Stimulated activated CD4-positive, alpha-beta T cell treated with anti-CD3 and anti-CD28 coated beads, Interleukin-4, amount 100 ng/mL, for 4 hours (primary cell): ENCODE data around the gene ENTPD2.
"Not testable (repeated sequence)": the region's sequence is repeated elsewhere in the genome, so short reads cannot be mapped to it uniquely, and the experiment has no call there.

Source experiments
- DNase-seq, 2 experiments: peaks; one replicate each; pipeline ENCODE4 v3.0.0-alpha.2; 2020

The ENTPD2 gene

DNA sequence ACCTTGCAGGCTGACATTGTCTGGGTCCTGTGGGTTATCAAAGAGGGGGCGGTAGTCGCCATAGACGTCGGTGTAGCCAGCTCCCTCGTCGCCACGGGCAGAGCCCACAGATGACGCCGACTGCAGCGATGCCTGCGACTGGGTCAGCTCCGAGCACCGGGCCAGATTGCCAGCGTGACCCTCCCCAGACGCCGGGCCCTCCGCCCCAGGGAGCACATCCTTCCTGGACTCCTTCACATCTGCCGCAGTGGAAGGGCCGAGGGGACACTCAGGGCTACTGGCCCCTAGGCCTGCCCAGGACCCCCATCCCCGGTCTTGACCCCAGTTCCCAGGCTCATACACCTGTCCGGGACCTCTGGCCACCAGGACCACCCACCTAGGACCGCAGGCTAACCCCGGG lies 39.7 kb downstream of the ENTPD2 start:
- no peak for DNase-seq

DNA sequence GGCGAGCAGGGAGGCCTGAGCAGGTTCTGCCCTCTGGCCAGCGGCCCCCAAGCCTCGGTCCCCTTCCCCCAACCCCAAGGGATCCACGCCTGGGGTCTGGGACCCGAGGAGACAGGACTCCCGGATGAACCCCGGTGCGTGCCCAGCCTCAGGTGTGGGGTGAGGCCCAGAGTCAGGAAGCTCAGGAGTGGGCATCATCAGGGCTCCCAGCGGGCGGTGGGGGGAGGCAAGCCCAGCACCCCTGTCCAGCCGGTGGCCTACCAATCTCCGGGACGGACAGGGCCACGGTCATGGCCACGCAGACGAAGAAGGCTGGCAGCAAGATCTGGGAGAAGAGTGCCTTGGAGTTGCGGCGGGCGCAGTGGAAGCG lies 40.3 kb downstream of the ENTPD2 start:
- DNase-seq = no peak

DNA sequence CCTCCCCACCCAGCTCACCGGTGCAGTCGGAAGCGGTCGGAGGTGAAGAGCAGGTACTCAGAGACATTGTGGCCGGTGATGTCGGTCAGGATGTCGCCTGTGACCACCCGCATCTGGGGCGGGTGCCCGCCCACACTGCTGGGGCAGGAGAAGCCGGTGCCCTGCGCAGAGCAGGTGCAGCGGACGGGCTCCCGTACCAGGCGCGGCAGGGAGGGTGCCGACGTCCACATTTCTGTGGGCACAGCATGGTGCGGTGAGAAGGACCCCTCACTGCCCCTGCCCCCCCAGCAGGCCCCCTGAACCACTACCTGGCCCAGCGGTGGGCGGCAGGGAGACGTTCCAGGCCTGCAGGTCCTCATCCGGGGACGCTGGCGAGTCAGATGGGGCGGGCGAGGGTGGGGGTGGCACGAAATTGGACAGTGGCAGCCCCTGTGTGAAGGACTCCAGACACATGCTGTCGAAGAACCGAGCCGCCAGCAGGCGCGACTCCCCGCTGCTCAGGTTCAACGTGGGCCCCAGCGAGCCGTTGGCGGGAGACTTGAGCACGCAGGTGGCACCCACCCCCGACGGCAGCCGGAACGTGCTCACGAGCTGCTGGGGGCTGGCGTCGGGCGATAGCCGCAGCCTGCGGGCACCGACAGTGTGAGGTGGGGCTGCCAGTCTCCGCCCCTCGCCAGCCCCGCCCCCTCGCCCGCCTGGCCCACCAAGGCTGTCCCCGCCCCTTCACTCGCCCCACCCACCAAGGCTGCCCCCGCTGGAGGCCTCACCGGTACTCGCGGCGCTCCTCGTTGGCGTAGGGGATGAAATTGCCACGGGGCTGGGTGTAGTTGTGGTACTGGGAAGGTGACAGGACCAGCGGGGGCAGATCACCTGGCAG lies 40.9 kb downstream of the ENTPD2 start:
- no peak for DNase-seq

DNA sequence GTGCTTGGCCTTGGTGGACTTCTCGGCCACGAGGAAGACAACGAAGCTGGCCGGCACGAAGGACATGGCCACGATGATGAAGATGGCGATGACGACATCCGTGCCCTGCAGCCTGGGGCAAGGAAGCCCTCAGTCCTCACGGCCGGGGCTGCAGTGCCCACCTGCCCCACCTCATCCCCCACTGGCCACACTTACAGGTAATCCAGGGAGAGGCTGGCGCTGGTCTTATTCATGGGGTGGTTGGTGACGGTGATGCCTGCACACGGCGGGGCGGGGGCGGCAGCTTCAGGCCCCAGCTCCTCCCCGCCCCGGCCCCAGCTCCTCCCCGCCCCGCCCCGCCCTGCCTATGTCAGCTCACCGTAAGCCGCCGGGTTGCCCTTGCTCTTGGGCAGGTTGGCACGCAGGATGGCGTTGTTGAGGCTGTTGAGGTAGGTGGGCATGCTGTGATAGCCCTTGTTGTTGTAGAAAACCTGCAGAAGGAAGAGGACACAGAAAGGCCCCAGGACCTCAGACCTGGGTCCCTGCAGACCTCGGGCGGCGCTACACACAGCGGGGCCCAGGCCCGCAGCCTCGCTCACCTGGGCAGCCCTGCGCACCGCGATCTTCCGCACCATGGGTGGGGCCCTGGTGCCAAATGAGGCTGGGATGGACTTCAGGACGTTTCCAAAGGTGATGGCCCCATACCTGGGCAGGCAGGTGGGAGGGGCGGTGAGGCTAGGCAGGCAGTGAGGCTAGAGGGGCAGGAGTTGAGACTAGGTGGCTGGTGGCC lies 41.8 kb downstream of the ENTPD2 start:
- no peak for DNase-seq

DNA sequence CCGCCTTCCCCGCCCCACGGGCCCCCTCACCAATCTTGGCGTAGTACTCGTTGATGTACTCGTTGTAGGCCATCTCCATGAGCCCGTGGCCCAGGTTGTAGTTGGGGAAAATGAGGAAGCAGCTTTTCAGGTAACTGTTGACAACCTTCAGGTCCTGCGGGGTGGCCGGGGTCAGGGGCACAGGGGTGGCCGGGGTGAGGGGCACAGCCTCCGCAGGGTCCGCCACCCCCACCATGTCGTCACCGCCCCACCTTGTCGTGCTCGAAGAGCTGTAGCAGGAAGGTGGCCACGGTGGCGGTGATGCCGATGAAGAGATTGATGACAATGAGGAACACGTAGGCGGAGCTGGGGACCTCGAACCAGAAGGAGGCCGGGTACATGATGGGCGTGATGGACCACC lies 42.7 kb downstream of the ENTPD2 start:
- DNase-seq = no peak

DNA sequence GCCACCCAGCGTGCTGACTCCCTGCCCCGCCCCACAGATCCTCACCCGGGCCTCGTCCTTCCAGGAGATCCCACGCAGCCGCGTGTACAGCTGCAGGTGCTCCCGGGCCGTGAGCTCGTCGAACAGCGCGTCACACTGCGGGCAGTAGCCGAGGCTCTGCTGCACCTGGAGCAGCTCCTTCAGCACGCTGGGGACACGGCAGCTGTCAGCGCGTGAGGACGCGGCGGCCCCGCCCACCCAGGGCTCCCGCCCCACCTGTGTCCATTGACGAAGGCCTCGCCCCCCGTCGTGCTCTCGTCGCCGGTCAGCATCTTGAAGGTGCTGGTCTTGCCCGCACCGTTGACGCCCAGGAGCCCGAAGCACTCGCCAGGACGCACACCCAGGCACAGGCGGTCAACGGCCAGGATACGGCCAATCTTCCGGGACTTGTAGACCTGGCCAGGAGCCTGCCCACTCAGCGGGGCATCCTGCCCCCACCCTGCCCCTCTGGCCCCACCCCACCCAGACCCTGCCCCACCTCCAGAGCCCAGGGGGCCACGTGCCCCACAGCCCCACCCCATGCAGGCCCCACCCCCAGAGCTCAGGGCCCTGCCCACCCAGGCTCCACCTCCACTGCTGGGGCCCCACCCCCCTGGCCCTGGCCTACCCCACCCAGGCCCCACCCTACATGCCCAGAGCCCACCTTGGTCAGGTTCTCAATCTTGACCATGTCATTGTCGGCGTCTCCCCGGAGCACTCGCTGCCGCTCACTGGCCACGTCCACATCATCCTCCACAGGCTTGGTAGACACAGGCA lies 43.7 kb downstream of the ENTPD2 start:
- no peak for DNase-seq

DNA sequence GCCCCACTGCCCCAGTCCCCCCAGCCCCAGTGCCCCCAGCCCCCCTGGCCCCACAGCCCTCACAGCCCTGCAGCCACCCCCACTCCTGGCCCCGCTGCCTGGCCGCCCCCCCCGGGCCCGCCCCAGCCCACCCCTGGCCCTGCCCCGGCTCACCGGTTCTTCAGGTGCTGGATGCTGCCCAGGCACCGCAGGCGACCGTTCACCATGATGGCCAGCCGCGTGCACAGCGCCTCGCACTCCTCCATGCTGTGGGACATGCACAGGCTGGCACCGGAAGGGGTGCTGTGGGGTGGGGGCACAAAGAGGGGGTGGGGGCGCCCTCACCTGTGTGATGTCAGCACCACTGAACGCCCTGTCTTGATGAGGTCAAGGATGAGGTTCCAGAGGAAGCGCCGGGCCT lies 44.6 kb downstream of the ENTPD2 start:
- DNase-seq = no peak

DNA sequence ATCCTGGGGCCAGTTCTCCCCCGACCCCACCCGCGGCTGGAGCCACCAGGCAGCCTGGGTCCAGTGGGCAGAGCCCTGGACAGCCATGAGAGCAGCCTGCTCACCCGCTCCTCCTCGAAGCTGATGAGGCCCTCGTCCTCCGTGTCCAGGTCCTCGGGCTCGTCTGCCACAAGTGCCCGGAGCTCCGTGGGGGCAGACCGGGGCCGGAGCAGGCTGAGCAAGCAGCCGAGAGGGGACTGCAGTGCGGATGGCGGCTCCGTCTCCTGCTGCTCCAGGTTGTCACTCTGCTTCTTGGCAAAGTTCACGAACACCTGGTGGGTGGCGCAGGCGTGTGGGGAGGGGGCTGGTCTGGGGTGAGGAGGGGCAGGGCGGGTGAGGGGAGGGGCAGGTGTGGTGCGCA lies 45.5 kb downstream of the ENTPD2 start:
- no peak for DNase-seq

DNA sequence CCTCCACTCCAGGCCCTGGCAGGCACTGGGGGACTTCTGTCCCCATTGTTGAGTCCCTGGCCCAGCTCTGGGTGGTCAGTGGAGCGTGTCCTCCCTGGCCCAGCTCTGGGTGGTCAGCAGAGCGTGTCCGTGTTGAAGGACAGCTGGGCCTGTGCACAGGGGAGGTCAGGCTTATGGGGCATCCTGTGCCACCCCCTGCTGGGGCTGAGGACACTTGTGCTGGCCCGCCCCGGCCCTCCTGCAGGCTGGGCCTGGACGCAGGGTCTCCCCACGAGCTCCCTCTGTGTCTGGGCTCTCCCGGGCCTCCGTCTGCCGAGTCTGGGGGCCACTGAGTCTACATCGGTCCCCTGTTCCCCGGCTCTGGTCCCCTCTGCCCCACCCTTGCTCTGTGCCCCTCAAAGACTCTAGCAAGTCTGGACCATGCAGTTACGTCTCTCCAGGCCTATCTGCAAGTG lies 46.0 kb downstream of the ENTPD2 start:
- DNase-seq = no peak

DNA sequence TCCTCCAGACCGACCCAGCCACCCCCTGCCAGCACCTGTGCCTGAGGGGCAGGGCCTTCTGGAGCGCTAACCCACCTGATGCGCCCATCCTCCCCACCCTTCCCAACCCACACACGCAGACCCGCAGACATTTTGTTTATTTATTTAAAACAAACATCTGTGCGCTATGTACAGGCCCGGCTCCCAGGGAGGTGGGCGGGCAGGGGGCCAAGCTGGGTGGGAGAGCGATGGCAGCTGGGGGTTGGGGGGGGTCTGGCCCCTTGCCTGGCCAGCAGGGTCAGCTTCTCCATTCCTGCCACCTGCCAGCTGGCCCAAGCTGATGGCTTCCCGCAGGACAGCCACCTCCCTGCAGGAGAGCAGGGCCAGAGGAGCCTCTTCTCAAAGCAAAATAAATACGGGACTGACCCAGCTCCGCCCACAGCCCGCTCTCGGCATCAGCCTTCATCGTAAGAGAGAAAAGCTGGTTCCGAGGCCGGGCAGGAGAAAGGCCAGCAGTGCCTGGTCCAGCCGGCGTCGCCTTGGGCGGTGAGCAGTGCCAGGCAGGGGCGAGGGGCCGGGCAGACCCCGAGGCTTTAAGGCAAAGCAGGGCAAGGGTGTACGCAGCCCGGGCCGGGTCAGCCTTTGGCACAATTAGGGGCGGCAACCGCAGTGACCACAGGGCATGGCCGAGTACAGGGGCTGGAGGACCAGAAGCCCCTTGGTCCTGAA lies 46.6 kb downstream of the ENTPD2 start:
- DNase-seq = no peak

DNA sequence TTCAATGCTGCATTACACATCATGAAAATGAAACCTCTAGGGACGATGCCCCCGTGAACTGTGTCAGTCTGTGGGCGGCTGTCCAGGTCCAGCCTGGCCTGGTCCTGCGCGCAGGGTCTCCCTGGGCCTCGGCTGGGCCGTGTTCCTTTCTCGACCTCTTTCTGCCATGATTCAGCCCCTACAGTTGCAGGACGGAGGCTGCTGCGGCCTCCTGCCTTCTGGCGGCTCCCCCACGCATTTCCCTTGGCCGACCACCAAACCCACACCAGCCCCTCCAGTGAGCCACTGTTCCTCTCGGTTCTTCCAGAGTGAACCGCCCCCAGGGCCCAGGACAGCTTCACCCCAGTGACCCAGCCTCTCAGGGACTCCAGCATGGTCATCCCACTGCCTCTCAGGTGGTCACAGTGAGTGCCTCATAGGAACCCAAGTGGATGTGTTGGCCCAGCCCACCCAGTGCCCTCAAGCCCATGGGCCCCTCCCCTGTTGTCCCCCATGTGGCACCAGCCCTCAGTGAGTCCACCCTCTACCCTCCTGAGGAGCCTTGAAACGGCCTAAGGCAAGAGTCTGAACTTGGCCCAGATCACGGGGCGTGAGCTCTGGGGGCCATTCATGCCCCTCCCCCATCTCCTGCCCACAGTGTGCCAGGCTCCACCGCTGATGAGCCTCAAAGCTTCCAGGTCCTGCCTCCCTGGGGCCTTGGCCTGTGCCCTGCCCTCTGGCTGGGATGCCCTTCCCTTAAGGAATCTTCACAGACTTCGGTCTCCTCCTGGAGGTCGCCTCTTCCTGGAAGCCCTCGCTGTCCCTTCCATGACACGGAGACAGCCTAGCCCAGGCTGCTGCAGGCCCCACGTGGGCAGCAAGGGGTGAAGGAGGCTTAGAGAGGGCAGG lies 47.5 kb downstream of the ENTPD2 start:
- no peak for DNase-seq

DNA sequence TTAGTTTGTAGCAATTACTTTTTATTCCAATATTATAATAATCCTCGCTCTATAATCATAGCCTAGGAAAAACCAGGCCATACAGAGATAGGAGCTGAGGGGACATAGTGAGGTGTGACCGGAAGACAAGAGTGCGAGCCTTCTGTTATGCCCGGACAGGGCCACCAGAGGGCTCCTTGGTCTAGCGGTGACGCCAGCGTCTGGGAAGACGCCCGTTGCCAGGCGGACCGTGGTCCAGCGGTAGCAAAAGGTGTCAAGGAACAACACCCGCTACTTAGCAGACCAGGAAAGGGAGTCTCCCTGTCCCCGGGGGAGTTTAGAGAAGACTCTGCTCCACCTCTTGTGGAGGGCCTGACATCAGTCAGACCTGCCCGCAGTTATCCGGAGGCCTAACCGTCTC lies 49.6 kb downstream of the ENTPD2 start:
- DNase-seq = not testable (repeated sequence)

DNA sequence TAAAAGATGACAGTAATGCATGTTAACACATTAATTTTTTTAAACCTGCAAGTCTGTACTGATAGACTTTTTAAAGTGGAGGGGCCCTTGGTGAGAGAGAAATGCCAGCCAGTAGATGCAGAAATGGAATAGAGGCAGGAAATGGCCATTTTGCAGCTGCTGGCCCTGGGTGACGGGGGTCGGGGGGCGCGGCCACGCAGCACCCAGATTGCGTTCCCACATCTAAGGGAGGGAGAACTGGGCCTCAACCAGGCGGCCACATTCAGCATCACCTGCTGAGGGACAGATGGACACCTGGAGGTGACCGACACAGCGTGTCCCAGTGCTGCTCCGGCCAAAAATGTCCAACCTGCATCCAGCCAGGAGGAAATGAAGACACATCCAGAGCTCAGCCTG lies 51.2 kb downstream of the ENTPD2 start:
- DNase-seq = no peak

DNA sequence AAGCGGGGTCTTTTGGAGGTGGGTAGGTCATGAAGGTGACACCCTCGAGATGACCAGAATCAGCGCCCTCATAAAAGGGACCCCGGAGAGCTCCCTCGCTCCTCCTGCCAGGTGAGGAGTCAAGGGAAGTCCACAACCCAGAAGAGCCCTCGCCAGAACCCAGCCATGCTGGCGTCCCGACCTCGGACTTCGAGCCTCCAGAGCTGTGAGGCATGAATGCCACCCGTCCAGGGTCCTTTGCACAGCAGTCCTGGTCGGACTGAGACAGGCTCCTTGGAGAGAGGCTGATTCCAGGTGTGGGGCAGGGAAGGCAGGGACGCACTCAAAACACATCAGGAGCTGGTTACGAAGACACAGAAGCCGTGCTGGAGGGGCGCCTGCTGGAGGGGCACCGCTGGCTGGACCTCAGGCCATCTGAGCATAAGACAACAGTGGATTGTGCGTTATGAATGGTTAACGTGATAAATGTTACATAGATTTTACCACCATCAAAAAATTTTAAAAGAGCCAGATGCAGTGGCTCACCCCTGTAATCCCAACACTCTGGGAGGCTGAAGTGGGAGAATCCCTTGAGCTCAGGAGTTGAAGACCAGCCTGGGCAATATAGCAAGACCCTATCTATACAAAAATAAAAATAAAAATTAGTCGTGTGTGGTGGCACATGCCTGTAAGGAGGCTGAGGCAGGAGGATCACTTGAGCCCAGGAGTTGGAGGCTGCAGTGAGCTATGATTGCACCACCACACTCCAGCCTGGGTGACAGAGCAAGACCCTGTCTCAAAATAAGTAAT lies 51.8 kb downstream of the ENTPD2 start:
- no peak for DNase-seq

DNA sequence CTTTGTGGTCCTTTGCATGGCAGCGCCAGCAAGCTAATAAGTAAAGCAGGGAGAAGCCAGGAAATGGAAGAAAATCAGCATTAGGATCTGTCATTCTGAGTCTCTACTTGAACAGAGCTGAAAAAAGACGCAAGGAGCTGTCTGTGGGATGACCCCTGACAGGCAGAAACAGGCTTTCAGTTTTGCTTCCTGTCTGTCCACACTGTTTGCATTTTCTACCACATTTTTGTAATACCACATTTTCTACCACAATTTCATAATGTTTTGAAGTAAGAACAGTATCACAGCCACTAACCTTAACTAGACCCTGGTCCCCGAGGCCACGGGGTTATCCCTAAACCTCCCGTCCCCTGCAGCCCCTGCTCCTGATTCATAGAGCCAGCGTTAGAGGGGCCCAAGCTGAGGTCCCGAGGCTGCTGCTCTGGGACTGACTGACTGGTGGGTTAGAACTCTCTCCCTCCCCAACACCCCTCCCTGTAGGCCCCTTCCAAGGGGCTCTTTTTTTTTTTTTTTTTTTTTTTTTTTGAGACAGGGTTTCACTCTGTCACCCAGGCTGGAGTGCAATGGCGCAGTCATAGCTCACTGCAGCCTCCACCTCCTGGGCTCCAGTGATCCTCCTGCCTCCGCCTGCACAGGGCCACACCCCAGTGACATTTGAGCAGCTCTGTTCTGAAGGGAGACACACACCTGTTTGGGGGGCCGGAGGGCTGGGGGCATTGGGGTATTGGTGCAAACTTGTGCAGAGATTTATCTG lies 53.5 kb downstream of the ENTPD2 start:
- DNase-seq = no peak
